ENCODE data around the gene TEAD3.
"Not testable (repeated sequence)": the region's sequence is repeated elsewhere in the genome, so short reads cannot be mapped to it uniquely, and the experiment has no call there.

The TEAD3 gene

GRCh38 chr6:35445691-35446090 lies 51.2 kb downstream of the TEAD3 start:
- Histone ChIP-seq H3K27ac (ENCODE audit: low read depth, low read length) (no peak overlapping the region), H3K4me3 (ENCODE audit: low read depth, low read length) (no peak overlapping the region), H3K27me3 (ENCODE audit: insufficient read depth, low read length) (no peaks in the 10 kb centered on the region), H3K36me3 (ENCODE audit: insufficient read depth, low read length) (no peaks in the 10 kb centered on the region), H3K79me2 (ENCODE audit: control insufficient read depth, insufficient read depth, low read length, unreplicated experiment) (no peaks in the 10 kb centered on the region), H2AFZ (ENCODE audit: low read length, unreplicated experiment) (no peak overlapping the region), H3K4me1 (ENCODE audit: control insufficient read depth, insufficient read depth, low read length, unreplicated experiment) (no peaks in the 10 kb centered on the region)

- Histone ChIP-seq H3K4me3 (ENCODE audit: low read depth, low read length) (no peak overlapping the region), H3K27ac (ENCODE audit: low read depth, low read length) (no peak overlapping the region), H3K79me2 (ENCODE audit: control insufficient read depth, insufficient read depth, low read length, unreplicated experiment) (no peaks in the 10 kb centered on the region), H3K27me3 (ENCODE audit: insufficient read depth, low read length) (no peaks in the 10 kb centered on the region), H3K4me1 (ENCODE audit: control insufficient read depth, insufficient read depth, low read length, unreplicated experiment) (no peaks in the 10 kb centered on the region), H3K36me3 (ENCODE audit: insufficient read depth, low read length) (no peaks in the 10 kb centered on the region), H2AFZ (ENCODE audit: low read length, unreplicated experiment) (no peak overlapping the region)
Measured at GRCh38 chr6:35443341-35444030, 53.4 kb downstream of the TEAD3 start.

DNA sequence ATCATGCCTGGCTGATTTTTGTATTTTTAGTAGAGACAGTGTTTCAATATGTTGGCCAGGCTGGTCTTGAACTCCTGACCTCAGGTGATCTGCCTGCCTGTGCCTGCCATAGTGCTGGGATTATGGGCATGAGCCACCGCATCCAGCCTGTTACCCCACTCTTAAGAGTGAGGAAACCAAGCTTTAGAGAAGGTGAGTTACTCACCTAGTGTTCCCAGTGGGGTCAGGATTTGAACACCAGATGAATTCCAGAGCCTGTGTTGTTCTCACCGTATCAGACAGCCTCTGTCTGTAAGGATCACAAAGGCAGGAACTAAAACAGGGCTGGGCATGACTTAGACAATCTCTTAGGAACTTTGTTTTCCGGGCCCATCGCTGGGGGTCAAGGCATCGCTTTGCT lies 54.2 kb downstream of the TEAD3 start:
- Histone ChIP-seq H3K79me2 (ENCODE audit: control insufficient read depth, insufficient read depth, low read length, unreplicated experiment) (no peaks in the 10 kb centered on the region), H2AFZ (ENCODE audit: low read length, unreplicated experiment) (no peak overlapping the region), H3K27me3 (ENCODE audit: insufficient read depth, low read length) (no peaks in the 10 kb centered on the region), H3K4me3 (ENCODE audit: low read depth, low read length) (no peak overlapping the region), H3K36me3 (ENCODE audit: insufficient read depth, low read length) (no peaks in the 10 kb centered on the region), H3K27ac (ENCODE audit: low read depth, low read length) (no peak overlapping the region), H3K4me1 (ENCODE audit: control insufficient read depth, insufficient read depth, low read length, unreplicated experiment) (no peaks in the 10 kb centered on the region)

GRCh38 chr6:35441642-35442041 lies 55.2 kb downstream of the TEAD3 start:
- Histone ChIP-seq H3K4me3 (ENCODE audit: low read depth, low read length) (no peak overlapping the region), H2AFZ (ENCODE audit: low read length, unreplicated experiment) (no peak overlapping the region), H3K4me1 (ENCODE audit: control insufficient read depth, insufficient read depth, low read length, unreplicated experiment) (no peaks in the 10 kb centered on the region), H3K36me3 (ENCODE audit: insufficient read depth, low read length) (no peaks in the 10 kb centered on the region), H3K79me2 (ENCODE audit: control insufficient read depth, insufficient read depth, low read length, unreplicated experiment) (no peaks in the 10 kb centered on the region), H3K27ac (ENCODE audit: low read depth, low read length) (no peak overlapping the region), H3K27me3 (ENCODE audit: insufficient read depth, low read length) (no peaks in the 10 kb centered on the region)

DNA sequence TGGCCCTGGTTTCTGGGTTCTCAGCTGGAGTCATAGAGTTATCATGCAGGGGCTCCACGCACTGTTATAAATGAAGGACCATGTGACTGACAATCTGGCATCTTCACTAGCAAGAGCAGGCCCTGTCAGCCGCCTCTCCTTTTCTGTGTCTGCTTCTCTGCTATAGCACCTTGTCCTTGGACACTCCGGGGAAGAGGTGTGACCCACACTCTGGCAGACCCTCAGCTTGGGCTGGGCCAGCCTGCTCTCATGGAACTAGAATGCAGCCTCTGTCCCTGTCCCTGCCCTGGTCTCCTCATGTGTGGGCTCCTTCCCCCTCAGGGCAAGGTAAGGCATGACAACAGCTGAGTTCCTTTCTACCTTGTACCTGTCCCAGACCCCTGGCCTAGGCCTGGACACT lies 55.7 kb downstream of the TEAD3 start:
- no peak overlapping the region for H3K27ac ChIP-seq (ENCODE audit: low read depth, low read length)
- no peaks in the 10 kb centered on the region for H3K36me3 ChIP-seq (ENCODE audit: insufficient read depth, low read length)
- H2AFZ ChIP-seq (ENCODE audit: low read length, unreplicated experiment): no peak overlapping the region
- no peak overlapping the region for H3K4me3 ChIP-seq (ENCODE audit: low read depth, low read length)
- no peaks in the 10 kb centered on the region for H3K27me3 ChIP-seq (ENCODE audit: insufficient read depth, low read length)
- no peaks in the 10 kb centered on the region for H3K79me2 ChIP-seq (ENCODE audit: control insufficient read depth, insufficient read depth, low read length, unreplicated experiment)
- no peaks in the 10 kb centered on the region for H3K4me1 ChIP-seq (ENCODE audit: control insufficient read depth, insufficient read depth, low read length, unreplicated experiment)

DNA sequence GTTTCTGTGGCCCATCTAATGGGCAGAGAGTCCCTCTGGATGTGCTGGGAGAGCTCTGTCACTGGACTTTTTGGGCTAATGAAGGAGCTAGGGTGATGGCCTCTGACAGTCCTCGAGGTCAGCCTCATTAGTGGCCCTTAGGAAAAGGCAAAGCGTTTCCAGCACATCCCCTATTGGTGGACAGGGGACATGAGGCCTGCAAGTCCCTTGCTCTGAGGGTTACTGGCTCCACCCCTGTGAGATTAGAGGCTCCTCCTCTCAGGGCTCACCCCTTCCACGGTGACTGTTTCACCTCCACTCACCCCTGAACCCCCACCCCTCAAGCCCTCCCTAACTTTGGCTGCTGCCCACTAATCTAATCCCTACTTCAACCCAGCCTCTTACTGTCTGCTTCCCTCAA lies 57.6 kb downstream of the TEAD3 start:
- Histone ChIP-seq H3K27ac (ENCODE audit: low read depth, low read length) (no peak overlapping the region), H3K4me3 (ENCODE audit: low read depth, low read length) (no peak overlapping the region), H3K27me3 (ENCODE audit: insufficient read depth, low read length) (no peaks in the 10 kb centered on the region), H3K4me1 (ENCODE audit: control insufficient read depth, insufficient read depth, low read length, unreplicated experiment) (no peaks in the 10 kb centered on the region), H3K79me2 (ENCODE audit: control insufficient read depth, insufficient read depth, low read length, unreplicated experiment) (no peaks in the 10 kb centered on the region), H2AFZ (ENCODE audit: low read length, unreplicated experiment) (no peak overlapping the region), H3K36me3 (ENCODE audit: insufficient read depth, low read length) (no peaks in the 10 kb centered on the region)

- H3K4me1 ChIP-seq (ENCODE audit: control insufficient read depth, insufficient read depth, low read length, unreplicated experiment); H3K27me3 ChIP-seq (ENCODE audit: insufficient read depth, low read length); H3K27ac ChIP-seq (ENCODE audit: low read depth, low read length); H3K79me2 ChIP-seq (ENCODE audit: control insufficient read depth, insufficient read depth, low read length, unreplicated experiment); H3K36me3 ChIP-seq (ENCODE audit: insufficient read depth, low read length); H3K4me3 ChIP-seq (ENCODE audit: low read depth, low read length); H2AFZ ChIP-seq (ENCODE audit: low read length, unreplicated experiment): not testable (repeated sequence)
Measured at GRCh38 chr6:35438378-35439065, 58.4 kb downstream of the TEAD3 start.

- H3K4me3 ChIP-seq (ENCODE audit: low read depth, low read length): no peak overlapping the region
- no peaks in the 10 kb centered on the region for H3K79me2 ChIP-seq (ENCODE audit: control insufficient read depth, insufficient read depth, low read length, unreplicated experiment)
- H3K27me3 ChIP-seq (ENCODE audit: insufficient read depth, low read length): no peaks in the 10 kb centered on the region
- no peak overlapping the region for H2AFZ ChIP-seq (ENCODE audit: low read length, unreplicated experiment)
- no peaks in the 10 kb centered on the region for H3K36me3 ChIP-seq (ENCODE audit: insufficient read depth, low read length)
- no peaks in the 10 kb centered on the region for H3K4me1 ChIP-seq (ENCODE audit: control insufficient read depth, insufficient read depth, low read length, unreplicated experiment)
- H3K27ac ChIP-seq (ENCODE audit: low read depth, low read length): no peak overlapping the region
Measured at GRCh38 chr6:35436071-35436857, 60.6 kb downstream of the TEAD3 start.

DNA sequence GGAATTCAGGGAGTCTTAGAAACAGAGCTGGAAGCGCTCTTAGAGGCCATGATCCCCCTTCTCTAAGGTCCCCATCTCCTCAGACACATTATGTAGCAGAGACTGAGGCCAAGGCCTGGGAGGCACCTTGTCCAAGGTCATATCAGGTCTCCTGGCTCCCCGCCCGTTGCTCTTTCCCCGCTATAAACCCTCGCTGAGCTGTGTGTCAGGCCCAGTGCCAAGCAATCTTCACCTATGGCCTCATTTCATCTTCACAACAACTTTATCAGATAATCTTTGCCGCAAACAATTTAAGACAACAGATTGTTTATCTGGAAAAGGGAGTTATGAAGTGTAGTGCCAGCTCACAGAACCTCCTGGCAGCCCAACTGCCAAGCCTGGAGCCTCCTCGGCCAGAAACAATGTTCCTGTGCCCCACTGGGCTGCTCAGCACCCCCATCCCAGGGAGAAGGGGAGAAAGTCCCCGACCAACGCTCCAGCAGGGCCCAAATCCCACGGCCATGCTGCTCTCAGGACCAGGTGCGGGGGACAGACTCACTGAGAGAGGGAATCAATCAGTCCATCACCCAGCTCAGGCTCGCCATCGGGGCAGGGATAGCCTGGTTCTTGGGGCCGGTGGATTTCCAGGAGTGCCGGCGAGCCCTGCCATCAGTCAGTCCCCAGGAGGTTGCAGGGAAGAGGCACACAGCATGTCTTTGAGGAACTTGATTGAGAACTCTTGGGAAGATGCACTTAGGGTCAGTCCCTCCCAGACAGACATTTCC lies 61.6 kb downstream of the TEAD3 start:
- Histone ChIP-seq H3K27me3 (ENCODE audit: insufficient read depth, low read length) (no peaks in the 10 kb centered on the region), H3K36me3 (ENCODE audit: insufficient read depth, low read length) (peaks cover 2% of the 10 kb centered on the region), H3K79me2 (ENCODE audit: control insufficient read depth, insufficient read depth, low read length, unreplicated experiment) (no peaks in the 10 kb centered on the region), H3K4me3 (ENCODE audit: low read depth, low read length) (no peak overlapping the region), H3K4me1 (ENCODE audit: control insufficient read depth, insufficient read depth, low read length, unreplicated experiment) (no peaks in the 10 kb centered on the region), H3K27ac (ENCODE audit: low read depth, low read length) (no peak overlapping the region), H2AFZ (ENCODE audit: low read length, unreplicated experiment) (no peak overlapping the region)

GRCh38 chr6:35432702-35433101 lies 64.2 kb downstream of the TEAD3 start:
- peaks cover 18% of the 10 kb centered on the region for H3K36me3 ChIP-seq (ENCODE audit: insufficient read depth, low read length)
- H3K27me3 ChIP-seq (ENCODE audit: insufficient read depth, low read length); H3K79me2 ChIP-seq (ENCODE audit: control insufficient read depth, insufficient read depth, low read length, unreplicated experiment); H2AFZ ChIP-seq (ENCODE audit: low read length, unreplicated experiment); H3K4me3 ChIP-seq (ENCODE audit: low read depth, low read length); H3K27ac ChIP-seq (ENCODE audit: low read depth, low read length): not testable (repeated sequence)
- H3K4me1 ChIP-seq (ENCODE audit: control insufficient read depth, insufficient read depth, low read length, unreplicated experiment): peaks cover 13% of the 10 kb centered on the region
